Ecto neural progenitor cell (in vitro differentiated cells): ENCODE measurements around the gene DCUN1D4.
"Not testable (repeated sequence)": the region's sequence is repeated elsewhere in the genome, so short reads cannot be mapped to it uniquely, and the experiment has no call there.

Experiments used
- DNase-seq: peaks from one replicate; pipeline ENCODE4 v3.0.0-alpha.2; 2018; ENCODE audit warnings: low spot score

The DCUN1D4 gene

GRCh38 chr4:51855270-51855669 is 12.3 kb downstream of the DCUN1D4 start:
- no peak for DNase-seq

GRCh38 chr4:51855751-51856150 is 12.8 kb downstream of the DCUN1D4 start:
- no peak for DNase-seq

- no peak for DNase-seq
Measured at GRCh38 chr4:51858605-51859202, 15.8 kb downstream of the DCUN1D4 start.

GRCh38 chr4:51859476-51860031 is 16.6 kb downstream of the DCUN1D4 start:
- DNase-seq, result no peak

GRCh38 chr4:51862199-51862598 is 19.2 kb downstream of the DCUN1D4 start:
- no peak for DNase-seq

- no peak for DNase-seq
Measured at GRCh38 chr4:51862781-51863180, 19.8 kb downstream of the DCUN1D4 start.

GRCh38 chr4:51865717-51866116 is 22.8 kb downstream of the DCUN1D4 start:
- DNase-seq, result no peak

- DNase-seq, result no peak
Measured at GRCh38 chr4:51866835-51867234, 23.9 kb downstream of the DCUN1D4 start.

- no peak for DNase-seq
Measured at GRCh38 chr4:51867689-51868448, 24.9 kb downstream of the DCUN1D4 start.

GRCh38 chr4:51868449-51868847 is 25.5 kb downstream of the DCUN1D4 start:
- DNase-seq, result no peak

- no peak for DNase-seq
Measured at GRCh38 chr4:51870441-51871188, 27.7 kb downstream of the DCUN1D4 start.

- DNase-seq, result no peak
Measured at GRCh38 chr4:51872283-51872997, 29.5 kb downstream of the DCUN1D4 start.

- no peak for DNase-seq
Measured at GRCh38 chr4:51874551-51874950, 31.6 kb downstream of the DCUN1D4 start.

GRCh38 chr4:51878431-51878830 is 35.5 kb downstream of the DCUN1D4 start:
- no peak for DNase-seq

GRCh38 chr4:51880016-51880915 is 37.3 kb downstream of the DCUN1D4 start:
- no peak for DNase-seq

GRCh38 chr4:51884055-51884454 is 41.1 kb downstream of the DCUN1D4 start:
- DNase-seq, result no peak

- no peak for DNase-seq
Measured at GRCh38 chr4:51884606-51885005, 41.7 kb downstream of the DCUN1D4 start.

GRCh38 chr4:51885363-51885762 is 42.4 kb downstream of the DCUN1D4 start:
- DNase-seq, result no peak

GRCh38 chr4:51890760-51891159 is 47.8 kb downstream of the DCUN1D4 start:
- no peak for DNase-seq

GRCh38 chr4:51893402-51893801 is 50.4 kb downstream of the DCUN1D4 start:
- DNase-seq, result not testable (repeated sequence)

- DNase-seq, result no peak
Measured at GRCh38 chr4:51894059-51894645, 51.2 kb downstream of the DCUN1D4 start.
